ENCODE results near the gene NR1D2.
"Not testable (repeated sequence)": the region's sequence is repeated elsewhere in the genome, so short reads cannot be mapped to it uniquely, and the experiment has no call there.

The NR1D2 gene

DNA sequence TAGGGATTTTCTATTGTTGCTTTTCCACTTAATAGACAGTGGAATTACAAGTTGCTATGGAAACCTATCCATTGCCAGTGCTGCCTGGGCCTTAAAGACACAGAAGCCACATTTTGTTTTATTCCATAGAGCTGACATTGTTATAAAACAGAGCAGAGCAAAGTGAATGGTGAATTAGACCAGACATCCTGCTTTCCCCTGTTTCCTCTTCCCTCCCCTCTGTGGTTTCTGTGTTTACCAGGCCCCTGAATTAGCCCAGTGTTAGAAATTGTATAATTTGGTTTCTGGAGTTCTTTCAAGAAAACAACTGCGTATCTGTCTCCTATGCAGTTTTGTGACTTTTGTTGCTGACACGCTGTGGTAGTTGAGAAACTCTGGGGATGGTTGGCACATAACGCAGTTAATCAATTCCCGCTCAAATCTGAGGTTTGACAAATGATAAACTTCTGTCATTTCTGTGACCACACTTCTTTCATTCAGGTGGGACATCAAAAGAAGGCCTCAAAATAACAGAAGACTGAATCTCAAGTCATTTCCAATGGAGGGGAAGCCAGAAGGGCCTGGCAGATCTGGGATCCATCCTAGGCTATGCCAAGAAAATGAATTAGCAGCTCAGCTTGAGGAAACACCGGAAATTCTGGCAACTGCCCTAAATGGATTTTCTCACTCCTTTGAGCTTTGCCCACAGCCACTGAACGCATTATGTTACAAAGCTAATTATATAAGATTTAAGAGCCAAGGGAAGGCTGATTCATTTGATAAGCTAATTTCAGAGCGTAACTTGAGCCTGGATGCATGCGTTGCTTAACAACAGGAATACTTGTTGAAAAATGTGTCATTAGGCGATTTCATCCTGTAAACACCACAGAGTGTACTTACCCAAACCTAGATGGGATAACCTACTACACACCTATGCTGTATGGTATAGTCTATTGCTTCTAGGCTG is 46.9 kb downstream of the NR1D2 start:
- no peak for TF ChIP-seq POLR2A (IDR thresholded peaks at IDR 0.05; ENCODE audit: low read depth, low read length)
- FAIRE-seq, result no peak
- no peak for DNase-seq (ENCODE audit: insufficient read length, low spot score)

DNA sequence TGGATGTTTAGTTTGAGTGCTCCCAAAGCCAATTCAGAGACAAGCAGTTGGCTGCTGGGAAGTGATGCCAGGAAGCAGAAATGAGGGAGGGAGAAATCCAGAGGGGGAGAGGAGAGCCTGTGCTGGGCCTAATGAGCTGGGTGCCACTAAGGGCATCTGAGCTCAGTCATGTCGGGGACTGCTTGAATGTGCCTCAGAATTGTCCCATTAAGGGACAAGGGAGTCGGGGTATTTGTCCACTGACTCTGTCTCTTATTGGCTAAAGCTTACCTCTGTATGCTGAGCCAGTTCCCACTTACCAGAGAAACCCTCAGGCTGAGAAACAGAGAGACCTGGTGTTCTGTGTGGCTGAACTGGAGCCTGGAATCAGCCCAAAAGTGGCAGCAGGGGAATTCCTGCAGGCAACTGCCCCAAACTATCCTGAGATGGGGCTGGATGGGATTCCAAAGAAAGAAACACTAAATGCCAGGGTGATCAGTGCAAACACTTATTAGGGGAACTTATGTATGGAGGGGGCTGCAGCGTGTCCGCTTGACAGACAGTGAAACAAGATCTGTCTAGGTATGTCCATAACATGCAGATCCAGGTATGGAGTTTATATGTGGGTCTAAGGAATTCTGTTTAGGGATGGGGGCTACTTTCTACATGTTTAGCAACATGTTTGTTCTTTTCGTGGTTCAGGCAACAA is 48.6 kb downstream of the NR1D2 start:
- FAIRE-seq, result no peak
- TF ChIP-seq POLR2A (IDR thresholded peaks at IDR 0.05; ENCODE audit: low read depth, low read length), result no peak
- no peak for DNase-seq (ENCODE audit: insufficient read length, low spot score)

DNA sequence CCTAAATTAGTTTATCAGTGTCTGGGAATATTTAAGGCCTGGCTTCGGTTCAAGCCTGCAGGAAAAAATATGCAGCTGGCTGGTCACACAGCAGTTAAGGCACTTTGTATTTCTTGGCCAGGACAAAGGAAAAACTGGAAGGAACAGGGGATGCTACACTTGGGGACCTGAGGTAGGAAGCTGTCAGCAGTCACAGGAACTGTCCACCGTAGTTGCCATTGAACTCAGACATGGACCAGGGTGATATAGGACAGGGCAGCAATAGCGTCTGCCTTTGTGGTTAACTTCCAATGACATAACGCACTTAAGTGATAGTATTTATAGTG is 49.1 kb downstream of the NR1D2 start:
- FAIRE-seq, result no peak
- DNase-seq (ENCODE audit: insufficient read length, low spot score), result no peak
- TF ChIP-seq POLR2A (IDR thresholded peaks at IDR 0.05; ENCODE audit: low read depth, low read length), result no peak

DNA sequence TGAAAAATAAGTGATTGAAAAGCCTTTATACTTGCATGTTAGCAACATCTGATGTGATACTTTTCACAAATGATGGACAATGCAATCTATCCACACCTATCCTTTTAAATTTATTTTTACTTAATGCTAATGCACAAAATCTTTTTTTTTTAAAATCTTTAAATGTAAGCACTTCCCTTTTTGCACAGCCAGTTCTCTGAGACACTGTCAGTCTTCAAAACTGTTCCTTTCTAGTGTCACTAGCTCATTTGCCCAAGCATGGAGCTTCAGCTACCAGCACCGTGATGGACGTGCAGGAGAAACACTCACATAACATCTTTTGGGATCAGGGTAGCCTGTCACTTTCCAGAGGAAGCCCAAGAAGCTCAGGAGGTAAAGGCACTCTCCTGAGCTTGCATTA is 50.1 kb downstream of the NR1D2 start:
- no peak for TF ChIP-seq POLR2A (IDR thresholded peaks at IDR 0.05; ENCODE audit: low read depth, low read length)
- FAIRE-seq (no peak), DNase-seq (ENCODE audit: insufficient read length, low spot score) (no peak)

DNA sequence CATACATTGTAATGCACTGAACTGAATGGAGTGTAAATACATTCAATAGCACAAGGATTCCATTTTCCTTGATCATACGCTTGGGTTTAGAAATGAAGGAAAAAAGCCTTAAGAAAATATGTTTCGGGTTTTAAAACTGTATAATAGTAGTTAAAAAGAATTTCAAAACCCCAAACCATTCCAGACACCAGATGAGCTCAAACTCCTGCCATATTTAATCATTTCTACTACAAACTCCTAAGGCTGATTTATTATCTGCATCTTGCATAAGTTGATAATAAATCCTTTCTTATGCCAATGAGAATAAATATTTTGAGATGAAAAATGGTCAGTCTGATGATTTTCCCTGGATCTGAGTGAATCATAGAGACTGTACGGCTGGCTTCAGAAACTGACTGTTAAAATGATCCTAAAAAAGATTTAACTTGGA is 51.0 kb downstream of the NR1D2 start:
- no peak for TF ChIP-seq POLR2A (IDR thresholded peaks at IDR 0.05; ENCODE audit: low read depth, low read length)
- DNase-seq (ENCODE audit: insufficient read length, low spot score) (no peak), FAIRE-seq (no peak)

DNA sequence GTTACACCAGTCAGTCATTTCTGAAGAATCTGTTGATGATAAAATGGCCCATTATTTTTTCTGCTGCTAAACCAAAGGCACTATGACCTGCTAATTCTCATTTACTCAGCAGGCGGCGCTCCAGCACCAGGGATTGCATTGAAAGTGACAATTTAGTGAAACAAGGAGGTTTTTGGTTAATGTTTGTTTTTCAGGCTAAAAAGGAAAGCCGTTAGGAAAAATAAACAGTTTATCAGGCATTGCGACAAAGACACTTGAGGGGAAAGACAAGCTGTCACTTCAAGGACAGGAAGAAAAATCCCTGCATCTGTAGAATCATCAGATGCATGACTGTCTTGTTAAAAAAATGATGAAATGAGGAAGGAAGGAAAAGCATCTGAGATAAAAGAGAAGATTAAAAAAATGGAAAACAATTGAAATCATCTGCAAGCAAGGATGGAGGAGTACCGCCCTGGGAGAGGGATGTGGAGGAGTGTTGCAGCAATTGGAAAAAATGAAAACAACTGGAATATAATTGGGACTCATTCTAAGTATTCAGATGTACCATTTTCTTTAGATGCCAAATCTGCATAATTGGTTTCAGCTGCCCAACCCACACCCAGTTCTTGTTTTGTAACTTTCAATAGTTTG is 54.0 kb downstream of the NR1D2 start:
- TF ChIP-seq POLR2A (IDR thresholded peaks at IDR 0.05; ENCODE audit: low read depth, low read length), result no peak
- FAIRE-seq, result peak; percentile 66
- DNase-seq (ENCODE audit: insufficient read length, low spot score), result peak; percentile 10

DNA sequence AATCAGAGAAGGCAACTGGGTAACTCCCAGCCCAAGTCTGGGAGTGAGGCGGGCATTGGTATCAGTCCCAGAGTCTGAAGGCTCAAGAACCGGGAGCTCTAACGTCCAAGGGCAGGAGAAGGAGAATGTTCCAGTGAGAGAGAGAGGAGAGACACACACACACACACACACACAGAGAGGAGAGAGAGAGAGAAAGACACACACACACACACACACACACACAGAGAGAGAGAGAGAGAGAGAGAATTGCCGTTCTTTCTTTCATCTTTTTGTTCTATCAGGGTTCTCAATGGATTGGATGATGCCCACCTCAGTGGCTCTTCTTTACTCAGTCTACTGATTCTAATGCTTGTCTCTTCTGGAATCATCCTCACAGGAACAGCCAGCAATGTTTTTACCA is 57.0 kb downstream of the NR1D2 start:
- DNase-seq (ENCODE audit: insufficient read length, low spot score) (no peak), FAIRE-seq (no peak)
- no peak for TF ChIP-seq POLR2A (IDR thresholded peaks at IDR 0.05; ENCODE audit: low read depth, low read length)

DNA sequence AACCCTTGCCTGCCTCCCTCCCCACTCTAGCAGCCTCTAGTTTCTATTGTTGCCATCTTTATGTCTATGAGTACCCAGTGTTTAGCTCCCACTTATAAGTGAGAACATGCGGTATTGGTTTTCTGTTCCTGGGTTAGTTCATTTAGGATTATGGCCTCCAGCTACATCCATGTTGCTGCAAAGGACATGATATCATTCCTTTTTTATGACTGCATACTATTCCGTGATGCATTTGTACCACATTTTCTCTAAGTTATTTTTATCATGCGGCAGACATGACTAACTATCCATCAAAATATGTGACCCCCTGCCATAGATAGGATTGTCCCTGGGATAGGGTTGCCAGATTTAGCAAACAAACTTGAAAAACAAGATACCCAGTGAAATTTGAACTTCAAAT is 58.4 kb downstream of the NR1D2 start:
- no peak for TF ChIP-seq POLR2A (IDR thresholded peaks at IDR 0.05; ENCODE audit: low read depth, low read length)
- no peak for FAIRE-seq
- no peak for DNase-seq (ENCODE audit: insufficient read length, low spot score)

DNA sequence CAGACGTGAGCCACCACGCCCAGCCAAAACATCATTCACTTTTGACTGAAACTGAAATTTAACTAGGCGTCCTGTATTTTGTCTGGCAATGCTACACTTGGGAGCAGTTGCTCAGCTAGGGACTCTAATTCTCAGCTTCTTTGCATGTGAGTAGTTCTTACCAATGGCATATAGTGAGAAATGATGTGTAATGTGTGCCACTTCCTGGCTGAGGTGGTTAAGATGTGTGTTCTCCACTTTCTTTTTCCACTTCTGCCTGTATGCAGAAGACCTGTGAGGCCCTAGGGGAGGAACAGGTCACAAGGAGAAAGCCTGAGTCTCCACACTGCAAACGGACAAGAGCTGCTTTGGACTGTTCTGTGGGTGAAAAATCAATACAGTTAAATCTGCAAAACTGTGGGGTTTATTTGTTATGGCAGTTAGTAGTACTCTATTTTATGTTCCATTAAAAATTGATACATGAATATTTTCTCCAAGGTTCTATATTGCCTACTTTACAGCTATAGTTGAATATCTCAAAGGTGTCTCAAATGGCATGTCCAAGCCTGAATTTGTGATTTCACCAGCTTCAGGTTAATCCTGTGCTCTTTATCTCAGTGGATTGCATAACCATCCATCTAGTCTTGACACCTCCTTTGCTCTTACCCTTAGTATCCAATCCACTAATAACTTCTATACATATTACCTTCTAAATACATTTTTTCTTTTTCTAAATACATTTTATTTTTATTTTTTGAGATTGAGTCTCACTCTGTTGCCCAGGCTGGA is 59.3 kb downstream of the NR1D2 start:
- no peak for DNase-seq (ENCODE audit: insufficient read length, low spot score)
- no peak for FAIRE-seq
- no peak for TF ChIP-seq POLR2A (IDR thresholded peaks at IDR 0.05; ENCODE audit: low read depth, low read length)

DNA sequence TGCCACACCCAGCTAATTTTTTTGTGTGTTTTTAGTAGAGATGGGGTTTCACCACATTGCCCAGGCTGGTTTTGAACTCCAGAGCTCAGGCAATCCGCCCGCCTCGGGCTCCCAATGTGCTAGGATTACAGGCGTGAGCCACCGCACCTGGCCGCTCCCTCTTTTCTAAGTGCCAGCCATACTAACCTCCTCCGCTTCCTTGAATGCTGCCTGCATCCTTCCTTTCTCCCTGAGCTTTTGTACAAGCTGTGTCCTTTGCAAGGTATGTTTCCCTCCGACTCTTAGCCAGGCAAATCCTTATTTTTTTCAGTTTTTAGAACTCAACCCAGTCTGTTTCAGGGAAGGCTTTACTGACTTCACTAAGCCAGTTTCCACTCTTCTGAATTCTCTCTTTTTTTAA is 60.6 kb downstream of the NR1D2 start:
- DNase-seq (ENCODE audit: insufficient read length, low spot score) (no peak), FAIRE-seq (no peak)
- TF ChIP-seq POLR2A (IDR thresholded peaks at IDR 0.05; ENCODE audit: low read depth, low read length), result no peak

DNA sequence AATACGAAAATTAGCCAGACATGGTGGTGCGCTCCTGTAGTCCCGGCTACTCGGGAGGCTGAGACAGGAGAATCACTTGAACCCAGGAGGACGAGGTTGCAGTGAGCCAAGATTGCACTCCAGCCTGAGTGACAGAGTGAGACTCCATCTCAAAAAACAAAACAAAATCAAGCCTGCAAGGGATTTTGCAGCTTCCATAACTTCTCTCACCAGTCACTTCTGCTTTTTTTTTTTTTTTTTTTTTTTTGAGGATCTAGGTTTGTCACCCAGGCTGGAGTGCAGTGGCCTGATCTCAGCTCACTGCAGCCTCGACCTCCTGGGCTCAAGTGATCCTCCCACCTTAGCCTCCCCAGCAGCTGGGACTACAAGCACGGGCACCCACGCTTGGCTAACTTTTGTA is 65.7 kb downstream of the NR1D2 start:
- FAIRE-seq; DNase-seq (ENCODE audit: insufficient read length, low spot score): not testable (repeated sequence)

DNA sequence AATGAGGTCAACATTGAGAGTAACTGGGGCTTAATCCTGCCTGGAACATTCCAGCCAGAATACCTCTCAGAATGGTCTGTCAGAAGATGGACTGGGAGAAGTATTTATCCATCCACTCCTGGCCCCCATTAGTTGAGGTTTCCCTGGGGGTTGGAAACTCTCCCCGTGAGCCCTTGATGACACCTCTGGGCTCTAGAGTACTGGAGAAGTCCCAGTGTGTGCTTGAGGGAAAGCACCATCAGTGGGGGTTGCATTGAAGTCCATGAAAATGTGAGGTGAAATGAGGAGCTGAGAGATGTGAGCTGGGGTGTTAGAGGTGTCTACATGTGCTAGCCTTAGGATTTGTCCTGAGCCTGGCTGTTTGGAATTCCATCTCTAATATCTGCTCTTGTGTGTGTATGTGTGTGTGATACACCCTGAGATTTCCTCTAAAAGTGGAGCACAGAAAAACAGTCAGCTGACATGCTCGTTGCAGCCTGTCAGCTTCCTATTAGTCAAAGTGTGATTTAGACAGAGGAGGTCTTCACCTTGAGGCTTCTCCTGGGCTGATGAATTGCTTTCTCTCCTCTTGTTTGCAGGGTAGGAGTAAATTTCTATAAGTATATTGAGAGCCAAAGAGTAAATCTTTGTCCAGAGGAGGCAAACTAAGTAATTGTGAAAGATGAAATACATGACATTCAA is 67.6 kb downstream of the NR1D2 start:
- DNase-seq (ENCODE audit: insufficient read length, low spot score) (no peak), FAIRE-seq (no peak)
- no peak for TF ChIP-seq POLR2A (IDR thresholded peaks at IDR 0.05; ENCODE audit: low read depth, low read length)

DNA sequence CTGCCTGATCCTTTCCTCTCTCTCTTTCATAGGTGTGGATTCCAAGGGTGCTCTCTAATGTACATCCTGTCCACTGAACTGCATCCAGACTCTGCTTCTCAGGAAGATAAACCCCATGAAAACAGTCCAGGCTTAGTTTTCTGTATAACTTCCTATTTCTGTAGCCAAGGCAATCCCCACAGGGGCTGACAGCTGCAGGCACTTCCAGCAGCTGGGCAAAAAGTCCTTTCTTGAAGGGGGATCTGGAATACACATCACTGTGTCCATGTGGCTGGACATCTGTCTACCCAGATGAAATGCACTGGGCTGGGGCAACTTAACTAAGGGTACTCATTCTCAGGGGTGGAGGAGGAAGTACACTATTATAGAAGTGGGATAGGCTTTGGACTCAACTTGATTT is 72.2 kb downstream of the NR1D2 start:
- no peak for FAIRE-seq
- no peak for TF ChIP-seq POLR2A (IDR thresholded peaks at IDR 0.05; ENCODE audit: low read depth, low read length)
- DNase-seq (ENCODE audit: insufficient read length, low spot score), result no peak
